Measurements from ENCODE around the gene GSG1L.

GSG1L gene

GRCh38 chr16:27959914-27960313 is 103.6 kb downstream of the GSG1L start:
- TF ChIP-seq NFIC (IDR thresholded peaks at IDR 0.05) (no peak), EGR1 (IDR thresholded peaks at IDR 0.05) (no peak), CEBPB (IDR thresholded peaks at IDR 0.05) (no peak), ZBTB7A (IDR thresholded peaks at IDR 0.05; ENCODE audit: low read depth) (no peak), YY1 (IDR thresholded peaks at IDR 0.05; ENCODE audit: low read depth) (no peak), TEAD4 (IDR thresholded peaks at IDR 0.05) (no peak), FOXM1 (IDR thresholded peaks at IDR 0.05; ENCODE audit: borderline replicate concordance, low read depth) (no peak), EP300 (IDR thresholded peaks at IDR 0.05; ENCODE audit: borderline replicate concordance) (no peak), USF1 (IDR thresholded peaks at IDR 0.05) (no peak), RAD21 (IDR thresholded peaks at IDR 0.05; ENCODE audit: low read depth) (no peak), TCF12 (IDR thresholded peaks at IDR 0.05; ENCODE audit: low read depth) (no peak), CREB1 (IDR thresholded peaks at IDR 0.05; ENCODE audit: low read depth) (no peak), MAX (IDR thresholded peaks at IDR 0.05) (no peak), TAF1 (IDR thresholded peaks at IDR 0.05; ENCODE audit: low read depth) (no peak)
- TF ChIP-seq, protein P1, sequence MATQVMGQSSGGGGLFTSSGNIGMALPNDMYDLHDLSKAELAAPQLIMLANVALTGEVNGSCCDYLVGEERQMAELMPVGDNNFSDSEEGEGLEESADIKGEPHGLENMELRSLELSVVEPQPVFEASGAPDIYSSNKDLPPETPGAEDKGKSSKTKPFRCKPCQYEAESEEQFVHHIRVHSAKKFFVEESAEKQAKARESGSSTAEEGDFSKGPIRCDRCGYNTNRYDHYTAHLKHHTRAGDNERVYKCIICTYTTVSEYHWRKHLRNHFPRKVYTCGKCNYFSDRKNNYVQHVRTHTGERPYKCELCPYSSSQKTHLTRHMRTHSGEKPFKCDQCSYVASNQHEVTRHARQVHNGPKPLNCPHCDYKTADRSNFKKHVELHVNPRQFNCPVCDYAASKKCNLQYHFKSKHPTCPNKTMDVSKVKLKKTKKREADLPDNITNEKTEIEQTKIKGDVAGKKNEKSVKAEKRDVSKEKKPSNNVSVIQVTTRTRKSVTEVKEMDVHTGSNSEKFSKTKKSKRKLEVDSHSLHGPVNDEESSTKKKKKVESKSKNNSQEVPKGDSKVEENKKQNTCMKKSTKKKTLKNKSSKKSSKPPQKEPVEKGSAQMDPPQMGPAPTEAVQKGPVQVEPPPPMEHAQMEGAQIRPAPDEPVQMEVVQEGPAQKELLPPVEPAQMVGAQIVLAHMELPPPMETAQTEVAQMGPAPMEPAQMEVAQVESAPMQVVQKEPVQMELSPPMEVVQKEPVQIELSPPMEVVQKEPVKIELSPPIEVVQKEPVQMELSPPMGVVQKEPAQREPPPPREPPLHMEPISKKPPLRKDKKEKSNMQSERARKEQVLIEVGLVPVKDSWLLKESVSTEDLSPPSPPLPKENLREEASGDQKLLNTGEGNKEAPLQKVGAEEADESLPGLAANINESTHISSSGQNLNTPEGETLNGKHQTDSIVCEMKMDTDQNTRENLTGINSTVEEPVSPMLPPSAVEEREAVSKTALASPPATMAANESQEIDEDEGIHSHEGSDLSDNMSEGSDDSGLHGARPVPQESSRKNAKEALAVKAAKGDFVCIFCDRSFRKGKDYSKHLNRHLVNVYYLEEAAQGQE (IDR thresholded peaks at IDR 0.05; ENCODE audit: low read depth): no peak

- TF ChIP-seq RAD21 (IDR thresholded peaks at IDR 0.05; ENCODE audit: low read depth) (no peak), CEBPB (IDR thresholded peaks at IDR 0.05) (no peak), CREB1 (IDR thresholded peaks at IDR 0.05; ENCODE audit: low read depth) (no peak), TCF12 (IDR thresholded peaks at IDR 0.05; ENCODE audit: low read depth) (no peak), TAF1 (IDR thresholded peaks at IDR 0.05; ENCODE audit: low read depth) (no peak), TEAD4 (IDR thresholded peaks at IDR 0.05) (no peak), ZBTB7A (IDR thresholded peaks at IDR 0.05; ENCODE audit: low read depth) (no peak), NFIC (IDR thresholded peaks at IDR 0.05) (no peak), YY1 (IDR thresholded peaks at IDR 0.05; ENCODE audit: low read depth) (no peak), USF1 (IDR thresholded peaks at IDR 0.05) (no peak), EP300 (IDR thresholded peaks at IDR 0.05; ENCODE audit: borderline replicate concordance) (no peak), MAX (IDR thresholded peaks at IDR 0.05) (no peak), EGR1 (IDR thresholded peaks at IDR 0.05) (no peak)
- TF ChIP-seq, protein P1 (IDR thresholded peaks at IDR 0.05; ENCODE audit: low read depth): no peak
Measured at GRCh38 chr16:27954191-27954590, 109.3 kb downstream of the GSG1L start.

DNA sequence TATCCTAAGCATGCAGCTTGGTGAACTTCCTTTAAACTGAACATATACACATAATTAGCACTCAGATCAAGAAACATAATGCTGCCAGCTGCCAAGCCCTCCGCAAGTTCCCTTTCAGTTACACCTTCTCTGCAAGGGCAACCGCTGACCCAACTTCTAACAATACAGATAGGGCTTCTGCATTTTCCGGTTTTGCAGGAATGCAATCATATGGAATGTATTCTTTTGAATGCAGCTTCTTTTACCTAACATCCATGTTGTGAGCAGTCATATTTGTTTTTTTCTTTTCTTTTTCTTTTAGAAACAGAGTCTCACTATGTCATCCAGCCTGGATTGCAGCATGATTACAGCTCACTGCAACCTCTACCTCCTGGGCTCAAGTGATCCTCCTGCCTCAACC is 110.7 kb downstream of the GSG1L start:
- TF ChIP-seq ZBTB7A (IDR thresholded peaks at IDR 0.05; ENCODE audit: low read depth): no peak
- no peak for TF ChIP-seq USF1 (IDR thresholded peaks at IDR 0.05)
- no peak for TF ChIP-seq EP300 (IDR thresholded peaks at IDR 0.05; ENCODE audit: borderline replicate concordance)
- no peak for TF ChIP-seq TAF1 (IDR thresholded peaks at IDR 0.05; ENCODE audit: low read depth)
- TF ChIP-seq TEAD4 (IDR thresholded peaks at IDR 0.05): no peak
- no peak for TF ChIP-seq RAD21 (IDR thresholded peaks at IDR 0.05; ENCODE audit: low read depth)
- no peak for TF ChIP-seq YY1 (IDR thresholded peaks at IDR 0.05; ENCODE audit: low read depth)
- no peak for TF ChIP-seq CREB1 (IDR thresholded peaks at IDR 0.05; ENCODE audit: low read depth)
- no peak for TF ChIP-seq NFIC (IDR thresholded peaks at IDR 0.05)
- TF ChIP-seq TCF12 (IDR thresholded peaks at IDR 0.05; ENCODE audit: low read depth): no peak
- TF ChIP-seq, protein P1 (IDR thresholded peaks at IDR 0.05; ENCODE audit: low read depth): no peak
- no peak for TF ChIP-seq CEBPB (IDR thresholded peaks at IDR 0.05)
- no peak for TF ChIP-seq EGR1 (IDR thresholded peaks at IDR 0.05)
- no peak for TF ChIP-seq FOXM1 (IDR thresholded peaks at IDR 0.05; ENCODE audit: borderline replicate concordance, low read depth)
- TF ChIP-seq MAX (IDR thresholded peaks at IDR 0.05): no peak
